Esophagus muscularis mucosa (tissue), 4 donors: Measurements from ENCODE around the gene GTF2F1. TPM values are rescaled to one million over a fixed set of nuclear protein-coding genes. Genes with fewer than 3 reads are reported as not detected.
A peak's percentile ranks its signal among the peaks of the same experiment; 100 is the strongest.

Experiments used
- DNase-seq: peaks from one replicate; pipeline ENCODE4 v3.0.0-alpha.2; 2017; ENCODE audit errors: extremely low spot score
- H3K27ac ChIP-seq, 4 donors: fragments of 200-600 bp; sonication (generic); replicated peaks in 1 of 4; 1 replicate in 3 of 4; 2 replicates in 1 of 4; pipeline ENCODE4 v1.5.1; 2016 to 2019; ENCODE audit warnings: mild to moderate bottlenecking in 1 of 4
- H3K27me3 ChIP-seq, 4 donors: fragments of 200-600 bp; sonication (generic); one replicate each; pipeline versions ENCODE4 v1.5.1 to v1.6.0; 2016 to 2019
- H3K36me3 ChIP-seq, 4 donors: fragments of 200-600 bp; sonication (generic); one replicate each; pipeline ENCODE4 v1.5.1; 2016 to 2019
- H3K4me1 ChIP-seq, 4 donors: fragments of 200-600 bp; sonication (generic); one replicate each; pipeline ENCODE4 v1.5.1; 2016 to 2019
- H3K4me3 ChIP-seq, 4 donors: fragments of 200-600 bp; sonication (generic); 1 replicate in 2 of 4; 2 replicates in 2 of 4; pipeline ENCODE4 v1.5.1; 2016 to 2019; ENCODE audit warnings: mild to moderate bottlenecking in 4 of 4, moderate library complexity in 1 of 4
- H3K9me3 ChIP-seq, 4 donors: fragments of 200-600 bp; sonication (generic); 1 replicate in 3 of 4; 2 replicates in 1 of 4; pipeline ENCODE4 v1.5.1; 2016 to 2019
- EP300 ChIP-seq: sonication (generic); formaldehyde crosslinking; IDR thresholded peaks from one replicate; pipeline ENCODE4 v1.6.1; 2017; ENCODE audit warnings: antibody characterized with exemption
- POLR2A ChIP-seq: fragments of 450-650 bp; IDR thresholded peaks from one replicate; pipeline ENCODE4 v1.6.1; 2017; ENCODE audit warnings: antibody characterized with exemption, moderate library complexity, mild to moderate bottlenecking, low read depth
- POLR2AphosphoS5 ChIP-seq, 2 donors: sonication (generic); formaldehyde crosslinking; IDR thresholded peaks; one replicate each; pipeline ENCODE4 v1.6.1; 2017; ENCODE audit warnings: antibody characterized with exemption in 2 of 2
- WGBS: methylation state at CpG from one replicate; pipeline ENCODE4 v1.1.5; 2018; 5-methylcytosine and 5-hydroxymethylcytosine counted together
- intact Hi-C: fragments of 100-400 bp; cut with DNase I; formaldehyde crosslinking; loops from one replicate; pipeline ENCODE4 v1.15.1; 2023
- total RNA-seq, 4 donors: library from RNA; depleted of rRNA; stranded (reverse); fragments of >200 nt; gene quantifications; one replicate each; pipeline versions ENCODE4 v1.1.0 to v1.2.1, GENCODE V29; 2016
- TF ChIP-seq, protein P1 (sequence below), 3 experiments: fragments of 200-600 bp in 2 of 3; fragments of 450-650 bp in 1 of 3; sonication (generic) in 2 of 3; IDR thresholded peaks; one replicate each; pipeline ENCODE4 v1.5.1; 2017 to 2019; ENCODE audit warnings: antibody characterized with exemption in 3 of 3, mild to moderate bottlenecking in 2 of 3, moderate library complexity in 1 of 3

The GTF2F1 gene
- total RNA-seq, 4 donors from 2014 or later, result 43.6 to 61.0 (median 56.8) TPM

DNA sequence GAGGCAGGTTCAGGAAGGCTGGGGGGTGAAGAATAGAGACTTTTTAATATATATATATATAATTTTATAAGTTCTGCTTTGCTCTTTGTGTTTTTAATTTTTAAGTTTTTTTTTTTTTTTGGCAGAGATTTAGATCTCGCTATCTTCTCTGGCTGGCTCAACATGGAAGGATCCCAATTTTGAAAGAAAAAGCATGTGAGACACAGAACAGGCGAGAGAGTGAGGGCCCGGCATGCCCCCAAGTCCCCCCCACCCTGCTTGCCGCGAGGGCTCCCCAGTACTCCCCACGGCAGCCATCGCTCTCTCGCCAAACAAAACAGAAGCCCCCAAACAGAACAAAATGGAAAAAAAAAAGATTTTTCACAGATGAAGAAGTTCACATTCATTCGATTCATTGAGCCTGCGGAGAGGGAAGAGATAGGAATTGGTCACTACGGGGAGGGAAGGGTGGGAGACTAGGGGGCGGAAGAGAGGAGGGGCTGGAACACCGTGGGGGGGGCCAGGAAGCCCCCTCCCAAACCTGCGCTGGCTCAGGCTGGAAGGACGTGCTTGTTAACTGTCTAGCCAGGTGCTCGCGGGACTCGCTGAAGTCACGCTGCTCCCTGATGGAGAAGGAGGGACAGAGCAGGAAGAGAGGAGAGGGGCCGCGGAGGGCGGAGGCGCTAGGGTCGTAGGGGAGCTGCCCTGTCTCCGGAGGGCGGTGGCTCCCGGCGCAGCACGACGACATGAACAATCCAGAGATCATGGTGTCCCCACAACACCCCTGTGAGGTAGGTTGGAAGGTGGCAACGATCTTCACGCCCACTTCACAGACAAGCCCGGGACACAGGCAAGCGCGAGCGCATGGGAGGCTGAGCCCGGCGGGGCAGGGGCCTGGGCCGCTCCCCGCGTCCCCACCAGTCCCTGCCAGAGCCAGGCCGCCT lies 21.0 kb upstream of the GTF2F1 start:
- Histone ChIP-seq H3K27me3 (no peaks in the 10 kb centered on the region), H3K27ac (peak overlapping the region; percentile 12 to 53 (median 42)), H3K9me3 (no peaks in the 10 kb centered on the region), H3K36me3 (peaks cover 49 to 55% (median 53%) of the 10 kb centered on the region in 4 donors), H3K4me1 (peaks cover 0 to 30% (median 22%) of the 10 kb centered on the region in 4 donors), H3K4me3 (no peak overlapping the region)
- WGBS, result 68% methylated on average over 39 of the region's 42 CpGs
- no peak for DNase-seq
- TF ChIP-seq POLR2A (no peak), EP300 (no peak), POLR2AphosphoS5 (IDR thresholded peaks at IDR 0.05) (no peak)
- TF ChIP-seq, protein P1, sequence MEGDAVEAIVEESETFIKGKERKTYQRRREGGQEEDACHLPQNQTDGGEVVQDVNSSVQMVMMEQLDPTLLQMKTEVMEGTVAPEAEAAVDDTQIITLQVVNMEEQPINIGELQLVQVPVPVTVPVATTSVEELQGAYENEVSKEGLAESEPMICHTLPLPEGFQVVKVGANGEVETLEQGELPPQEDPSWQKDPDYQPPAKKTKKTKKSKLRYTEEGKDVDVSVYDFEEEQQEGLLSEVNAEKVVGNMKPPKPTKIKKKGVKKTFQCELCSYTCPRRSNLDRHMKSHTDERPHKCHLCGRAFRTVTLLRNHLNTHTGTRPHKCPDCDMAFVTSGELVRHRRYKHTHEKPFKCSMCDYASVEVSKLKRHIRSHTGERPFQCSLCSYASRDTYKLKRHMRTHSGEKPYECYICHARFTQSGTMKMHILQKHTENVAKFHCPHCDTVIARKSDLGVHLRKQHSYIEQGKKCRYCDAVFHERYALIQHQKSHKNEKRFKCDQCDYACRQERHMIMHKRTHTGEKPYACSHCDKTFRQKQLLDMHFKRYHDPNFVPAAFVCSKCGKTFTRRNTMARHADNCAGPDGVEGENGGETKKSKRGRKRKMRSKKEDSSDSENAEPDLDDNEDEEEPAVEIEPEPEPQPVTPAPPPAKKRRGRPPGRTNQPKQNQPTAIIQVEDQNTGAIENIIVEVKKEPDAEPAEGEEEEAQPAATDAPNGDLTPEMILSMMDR (IDR thresholded peaks at IDR 0.05), result no peak
- intact Hi-C loops, result no loop called here

DNA sequence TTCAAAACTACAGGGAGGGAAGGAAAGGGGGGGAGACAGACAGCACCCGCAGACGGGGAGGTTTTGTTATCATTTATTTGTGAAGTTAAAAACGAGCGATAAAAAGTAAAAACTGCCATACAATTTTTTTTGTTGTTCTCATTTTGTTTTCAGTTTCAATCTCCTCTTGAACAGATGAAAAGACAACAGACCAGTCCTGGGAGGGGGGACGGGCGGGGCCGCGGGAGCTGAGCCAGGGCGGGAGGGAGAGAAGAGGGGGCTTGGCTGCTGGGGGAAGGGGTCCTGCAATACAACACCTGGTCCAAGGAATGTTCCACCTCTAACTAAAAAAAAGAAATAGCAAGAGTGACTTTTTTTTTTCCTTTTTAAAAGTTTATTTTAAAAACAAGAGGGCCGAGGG lies 20.3 kb upstream of the GTF2F1 start:
- TF ChIP-seq EP300 (no peak), POLR2A (no peak), POLR2AphosphoS5 (IDR thresholded peaks at IDR 0.05) (no peak)
- TF ChIP-seq, protein P1 (IDR thresholded peaks at IDR 0.05), result no peak
- Histone ChIP-seq H3K27ac (peak overlapping the region in 3 of 4 donors; percentile 12 to 53 (median 30)), H3K36me3 (peaks cover 42 to 49% (median 46%) of the 10 kb centered on the region in 4 donors), H3K4me3 (no peak overlapping the region), H3K27me3 (no peaks in the 10 kb centered on the region), H3K4me1 (peaks cover 0 to 30% (median 22%) of the 10 kb centered on the region in 4 donors), H3K9me3 (no peaks in the 10 kb centered on the region)
- intact Hi-C loops, result no loop called here
- DNase-seq, result no peak
- 50% methylated on average over 10 of the region's 10 CpGs for WGBS

DNA sequence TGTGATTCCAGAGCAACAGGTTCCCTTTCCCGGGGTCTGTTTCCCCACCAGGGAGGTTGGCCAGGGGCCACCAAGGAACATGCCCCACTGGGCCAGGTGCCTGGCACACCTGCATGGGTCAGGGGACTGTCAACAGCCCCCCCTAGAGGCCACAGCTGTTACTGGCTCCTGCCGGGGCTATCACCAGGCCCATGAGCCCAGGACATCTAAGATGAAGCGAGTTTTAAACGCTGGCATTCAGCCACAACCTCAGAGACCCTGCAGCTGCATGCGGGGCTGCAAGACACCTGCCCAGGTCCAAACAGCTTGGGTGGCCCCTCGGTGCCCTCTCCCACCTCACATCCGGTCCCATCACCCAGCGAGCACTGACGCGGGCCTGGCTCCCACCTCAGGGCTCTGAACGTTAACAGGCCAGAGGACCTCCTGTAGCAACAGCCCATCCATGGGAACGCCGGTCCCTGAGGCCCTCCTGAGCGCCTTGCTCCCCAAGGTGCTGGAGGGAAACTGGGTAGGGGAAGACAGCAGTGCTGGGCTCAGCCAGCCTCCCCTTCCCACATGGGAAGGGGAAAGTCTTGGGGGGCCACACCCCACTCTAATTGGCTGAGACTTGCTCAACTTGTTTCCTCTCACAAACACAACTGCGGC lies 19.6 kb upstream of the GTF2F1 start:
- no peak overlapping the region for H3K4me3 ChIP-seq
- TF ChIP-seq EP300 (no peak), POLR2AphosphoS5 (IDR thresholded peaks at IDR 0.05) (no peak), POLR2A (no peak)
- TF ChIP-seq, protein P1 (IDR thresholded peaks at IDR 0.05), result peak; percentile 30 to 65 (median 38)
- 74% methylated on average over 1 of the region's 15 CpGs for WGBS
- intact Hi-C loops, result no loop called here
- no peaks in the 10 kb centered on the region for H3K9me3 ChIP-seq
- H3K27me3 ChIP-seq, result no peaks in the 10 kb centered on the region
- peaks cover 36 to 41% (median 39%) of the 10 kb centered on the region in 4 donors for H3K36me3 ChIP-seq
- peak overlapping the region in 3 of 4 donors; percentile 0 to 53 (median 21) for H3K27ac ChIP-seq
- peaks cover 0 to 23% (median 17%) of the 10 kb centered on the region in 4 donors for H3K4me1 ChIP-seq
- DNase-seq, result no peak

DNA sequence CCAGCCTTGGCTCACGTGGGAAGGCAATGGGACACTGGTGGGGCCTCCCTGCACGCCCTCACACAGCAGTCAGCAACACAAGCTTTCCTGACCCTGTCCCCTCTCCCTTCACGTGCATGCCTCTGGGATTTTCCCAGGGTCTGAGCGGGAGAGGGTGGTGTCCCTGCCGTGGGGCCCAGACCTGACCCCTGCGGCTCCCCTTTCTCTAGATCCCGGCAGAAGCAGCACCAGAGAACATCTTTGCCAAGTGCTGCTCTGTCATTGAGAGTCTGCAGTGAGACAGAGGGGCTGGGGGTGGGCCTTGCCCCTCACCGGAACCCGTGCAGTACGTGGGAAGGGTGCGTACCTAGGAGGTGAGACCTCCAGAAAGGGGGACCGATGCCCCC lies 19.1 kb upstream of the GTF2F1 start:
- H3K4me1 ChIP-seq, result peaks cover 0 to 23% (median 17%) of the 10 kb centered on the region in 4 donors
- no peak for DNase-seq
- H3K4me3 ChIP-seq, result no peak overlapping the region
- intact Hi-C loops, result no loop called here
- peaks cover 31 to 36% (median 34%) of the 10 kb centered on the region in 4 donors for H3K36me3 ChIP-seq
- H3K27me3 ChIP-seq, result no peaks in the 10 kb centered on the region
- whole genome bisulfite sequencing, result 71% methylated on average over 6 of the region's 12 CpGs
- TF ChIP-seq EP300 (no peak), POLR2AphosphoS5 (IDR thresholded peaks at IDR 0.05) (no peak), POLR2A (no peak)
- TF ChIP-seq, protein P1 (IDR thresholded peaks at IDR 0.05), result no peak
- H3K9me3 ChIP-seq, result no peaks in the 10 kb centered on the region
- H3K27ac ChIP-seq, result peak overlapping the region in 1 of 4 donors; percentile 53
